HuH-7.5 (cell line): ENCODE data around the gene ELAC2.

Source experiments
- DNase-seq: peaks from one replicate; pipeline ENCODE4 v3.0.0; 2011; ENCODE audit warnings: low spot score

ELAC2 gene

GRCh38 chr17:12953156-12953555 is 64.7 kb downstream of the ELAC2 start:
- DNase-seq = no peak

GRCh38 chr17:12952012-12952411 is 65.8 kb downstream of the ELAC2 start:
- DNase-seq = no peak

- DNase-seq = no peak
These were observed 70.8 kb downstream of the ELAC2 start for GRCh38 chr17:12947047-12947446.
